B cell (primary cell): Measurements from ENCODE around the gene SLC52A3.
"Not testable (repeated sequence)": the region's sequence is repeated elsewhere in the genome, so short reads cannot be mapped to it uniquely, and the experiment has no call there.

Source experiments
- CTCF ChIP-seq: fragments of 200-600 bp; IDR thresholded peaks from one replicate; pipeline ENCODE4 v1.8.0; 2022; ENCODE audit warnings: antibody characterized with exemption, mild to moderate bottlenecking
- EZH2 ChIP-seq: IDR thresholded peaks from 2 replicates; pipeline ENCODE4 v1.6.1; 2012; ENCODE audit warnings: borderline replicate concordance, low read depth, mild to moderate bottlenecking, moderate library complexity, low read length; ENCODE audit not compliant: insufficient read depth, poor library complexity, severe bottlenecking

GRCh38 chr20:800026-800425 lies 31.7 kb upstream of the SLC52A3 start:
- TF ChIP-seq CTCF, EZH2: not testable (repeated sequence)
